Measurements from ENCODE around the gene SNAP29.
"Not testable (repeated sequence)": the region's sequence is repeated elsewhere in the genome, so short reads cannot be mapped to it uniquely, and the experiment has no call there.

SNAP29 gene

DNA sequence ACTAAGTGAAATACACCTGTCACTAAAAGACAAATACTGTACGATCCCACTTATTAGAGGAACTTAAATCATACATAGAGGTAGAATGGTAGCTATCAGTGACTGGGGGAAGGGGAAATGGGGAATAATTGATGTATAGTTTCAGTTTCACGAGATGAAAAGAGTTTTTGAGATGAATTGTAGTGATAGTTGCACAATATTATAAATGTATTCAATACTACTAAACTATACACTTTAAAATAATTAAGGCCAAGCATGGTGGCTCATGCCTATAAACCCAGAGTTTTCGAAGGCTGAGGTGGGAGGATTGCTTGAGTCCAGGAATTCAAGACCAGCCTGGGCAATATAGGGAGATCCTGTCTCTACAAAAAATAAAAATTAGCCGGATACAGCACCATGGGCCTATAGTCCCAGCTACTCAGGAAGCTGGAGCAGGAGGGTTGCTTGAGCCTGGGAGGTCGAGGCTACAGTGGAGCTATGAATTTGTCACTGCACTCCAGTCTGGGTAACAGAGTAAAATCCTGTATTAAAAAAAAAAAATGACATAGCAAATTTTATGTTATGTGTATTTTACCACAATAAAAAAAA lies 44.5 kb upstream of the SNAP29 start:
- FAIRE-seq (no peak), DNase-seq (ENCODE audit: insufficient read length, low spot score) (no peak)
- TF ChIP-seq, protein P1, sequence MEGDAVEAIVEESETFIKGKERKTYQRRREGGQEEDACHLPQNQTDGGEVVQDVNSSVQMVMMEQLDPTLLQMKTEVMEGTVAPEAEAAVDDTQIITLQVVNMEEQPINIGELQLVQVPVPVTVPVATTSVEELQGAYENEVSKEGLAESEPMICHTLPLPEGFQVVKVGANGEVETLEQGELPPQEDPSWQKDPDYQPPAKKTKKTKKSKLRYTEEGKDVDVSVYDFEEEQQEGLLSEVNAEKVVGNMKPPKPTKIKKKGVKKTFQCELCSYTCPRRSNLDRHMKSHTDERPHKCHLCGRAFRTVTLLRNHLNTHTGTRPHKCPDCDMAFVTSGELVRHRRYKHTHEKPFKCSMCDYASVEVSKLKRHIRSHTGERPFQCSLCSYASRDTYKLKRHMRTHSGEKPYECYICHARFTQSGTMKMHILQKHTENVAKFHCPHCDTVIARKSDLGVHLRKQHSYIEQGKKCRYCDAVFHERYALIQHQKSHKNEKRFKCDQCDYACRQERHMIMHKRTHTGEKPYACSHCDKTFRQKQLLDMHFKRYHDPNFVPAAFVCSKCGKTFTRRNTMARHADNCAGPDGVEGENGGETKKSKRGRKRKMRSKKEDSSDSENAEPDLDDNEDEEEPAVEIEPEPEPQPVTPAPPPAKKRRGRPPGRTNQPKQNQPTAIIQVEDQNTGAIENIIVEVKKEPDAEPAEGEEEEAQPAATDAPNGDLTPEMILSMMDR (IDR thresholded peaks at IDR 0.05; ENCODE audit: insufficient read depth, missing control alignments): no peak

DNA sequence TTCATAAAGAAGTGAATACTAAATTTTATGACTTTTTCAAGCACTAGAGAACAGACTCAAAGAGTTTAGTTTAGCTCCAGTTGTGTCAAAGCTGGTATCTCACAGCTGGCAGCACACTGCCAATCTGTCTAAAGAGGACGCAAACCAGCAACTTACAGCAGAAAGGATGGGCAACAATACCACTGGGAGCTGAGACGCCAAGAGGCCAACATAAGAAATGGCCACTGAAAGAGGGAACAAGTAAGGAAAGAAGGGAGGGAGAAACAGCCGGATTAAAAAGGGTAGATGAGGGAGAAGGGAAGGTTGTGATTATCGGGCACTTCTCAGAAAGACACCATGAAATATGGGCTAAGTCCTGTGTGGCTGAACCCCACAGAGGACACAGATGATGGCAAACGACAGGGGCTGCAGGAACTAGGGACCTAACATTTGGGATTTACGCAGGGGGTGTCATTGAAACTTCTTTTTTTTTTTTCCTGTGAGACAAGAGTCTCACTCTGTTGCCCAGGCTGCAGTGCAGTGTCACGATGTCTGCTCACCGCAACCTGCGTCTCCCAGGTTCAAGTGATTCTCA lies 43.2 kb upstream of the SNAP29 start:
- FAIRE-seq: no peak
- no peak for DNase-seq (ENCODE audit: insufficient read length, low spot score)
- TF ChIP-seq, protein P1 (IDR thresholded peaks at IDR 0.05; ENCODE audit: insufficient read depth, missing control alignments): no peak

DNA sequence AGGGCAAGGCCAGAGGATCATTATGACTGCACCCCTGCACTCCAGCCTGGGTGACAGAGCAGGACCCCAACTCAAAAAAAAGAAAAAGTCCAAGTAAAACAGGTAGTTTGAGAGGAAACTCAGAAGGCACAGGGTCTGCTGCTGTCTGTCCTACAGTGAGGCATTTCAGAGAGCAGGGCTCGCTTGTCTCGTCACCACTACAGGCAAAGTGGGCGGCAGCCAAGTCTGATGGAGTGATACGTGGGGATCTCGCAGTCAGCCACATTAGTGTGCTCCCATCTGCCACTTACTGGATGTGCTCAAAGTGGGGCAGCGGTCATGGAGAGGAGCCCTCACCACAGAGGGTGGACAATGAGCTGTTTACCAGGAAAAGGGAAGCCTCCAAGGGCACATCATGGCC lies 42.2 kb upstream of the SNAP29 start:
- no peak for FAIRE-seq
- TF ChIP-seq, protein P1 (IDR thresholded peaks at IDR 0.05; ENCODE audit: insufficient read depth, missing control alignments): no peak

DNA sequence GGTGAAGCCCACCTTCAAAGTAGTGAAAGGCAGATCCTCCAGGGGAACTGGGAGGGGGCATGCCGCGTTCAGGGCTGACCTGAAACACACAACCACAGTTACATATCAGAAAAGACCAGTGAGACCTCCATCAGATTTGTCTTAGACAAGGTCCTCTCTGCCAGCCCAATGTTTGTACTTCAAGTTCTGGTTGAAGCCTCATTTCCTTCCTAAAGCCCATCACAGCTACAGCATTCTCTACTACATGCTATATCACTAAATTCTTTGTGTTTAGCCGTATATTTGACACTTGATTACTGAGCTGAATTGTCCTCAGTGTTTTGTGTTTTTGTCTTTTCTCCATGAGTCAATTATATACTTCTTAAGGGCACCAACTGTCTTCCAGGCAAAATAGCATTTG lies 40.3 kb upstream of the SNAP29 start:
- no peak for DNase-seq (ENCODE audit: insufficient read length, low spot score)
- TF ChIP-seq, protein P1 (IDR thresholded peaks at IDR 0.05; ENCODE audit: insufficient read depth, missing control alignments): no peak
- no peak for FAIRE-seq

More for the DNA sequence above, 42.2 kb upstream of the SNAP29 start:
- no peak for DNase-seq (ENCODE audit: insufficient read length, low spot score)

DNA sequence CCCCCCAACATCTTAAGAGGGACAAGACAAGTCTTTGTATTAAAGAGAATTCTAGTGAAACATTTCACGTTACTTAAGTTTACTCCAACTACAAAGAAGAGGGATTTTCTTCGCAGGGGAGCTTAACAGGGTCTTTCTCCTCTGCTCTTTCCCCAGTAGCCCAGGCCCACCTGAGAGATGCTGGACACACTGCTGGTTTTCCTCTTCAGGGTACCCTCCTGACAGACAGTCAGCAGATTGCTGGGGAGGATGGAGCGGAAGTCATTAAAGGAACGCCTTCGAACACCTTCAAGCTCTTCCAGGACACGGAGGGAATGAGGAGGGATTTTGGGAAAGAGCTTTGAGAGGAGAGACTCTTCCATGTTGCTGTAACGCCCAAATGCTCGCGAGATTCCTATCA lies 39.3 kb upstream of the SNAP29 start:
- no peak for FAIRE-seq
- TF ChIP-seq, protein P1 (IDR thresholded peaks at IDR 0.05; ENCODE audit: insufficient read depth, missing control alignments): no peak

DNA sequence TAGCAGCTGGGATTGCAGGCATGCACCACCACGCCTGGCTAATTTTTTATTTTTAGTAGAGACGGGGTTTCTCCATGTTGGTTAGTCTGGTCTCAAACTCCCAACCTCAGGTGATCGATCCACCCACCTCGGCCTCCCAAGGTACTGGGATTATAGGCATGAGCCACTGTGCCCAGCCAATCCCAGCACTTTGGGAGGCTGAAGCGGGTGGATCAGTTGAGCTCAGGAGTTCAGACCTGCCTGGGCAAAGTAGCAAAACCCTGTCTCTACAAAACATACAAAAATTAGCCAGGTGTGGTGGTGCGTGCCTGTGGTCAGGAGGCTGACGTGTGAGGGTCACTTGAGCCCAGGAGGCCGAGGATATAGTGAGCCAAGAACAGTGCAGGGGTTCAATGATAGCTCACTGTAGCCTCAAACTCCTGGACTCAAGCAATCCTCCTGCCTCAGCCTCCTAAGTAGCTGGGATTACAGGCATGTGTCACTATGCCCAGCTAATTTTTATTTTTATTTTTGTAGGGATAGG lies 37.0 kb upstream of the SNAP29 start:
- not testable (repeated sequence) for DNase-seq (ENCODE audit: insufficient read length, low spot score); FAIRE-seq

More for the DNA sequence above, 39.3 kb upstream of the SNAP29 start:
- no peak for DNase-seq (ENCODE audit: insufficient read length, low spot score)

DNA sequence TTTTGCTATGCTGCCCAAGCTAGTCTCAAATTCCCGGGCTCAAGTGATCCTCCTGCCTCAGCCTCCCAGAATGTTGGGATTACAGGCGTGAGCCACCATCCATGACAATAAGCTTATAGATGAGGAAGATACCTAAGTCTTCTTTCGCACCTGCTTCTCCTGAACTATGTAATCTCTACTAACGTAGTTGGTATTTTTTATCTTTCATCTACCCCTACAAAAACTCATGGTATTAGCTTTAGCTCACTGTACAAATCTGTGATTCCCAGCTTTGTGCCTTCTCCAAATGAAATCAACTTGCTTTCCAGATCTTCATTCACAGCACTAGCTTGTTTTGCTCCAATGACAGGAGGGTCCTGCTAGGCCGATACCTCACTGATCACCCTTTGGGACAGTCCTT lies 36.6 kb upstream of the SNAP29 start:
- FAIRE-seq (no peak), DNase-seq (ENCODE audit: insufficient read length, low spot score) (no peak)
- TF ChIP-seq, protein P1 (IDR thresholded peaks at IDR 0.05; ENCODE audit: insufficient read depth, missing control alignments): no peak
